GM18498 (cell line): ENCODE data around the gene CREB3L1.

Experiments used
- ATAC-seq: cut with Tn5 transposase; IDR thresholded peaks from one replicate; pipeline ENCODE4 v1.9.1; 2021; ENCODE audit warnings: mild to moderate bottlenecking, moderate library complexity; ENCODE audit not compliant: unreplicated experiment

The CREB3L1 gene

GRCh38 chr11:46272816-46273427, 4.5 kb upstream of the CREB3L1 start:
- ATAC-seq, result no peak

- ATAC-seq, result no peak
These were observed 3.8 kb upstream of the CREB3L1 start for GRCh38 chr11:46273511-46274205.

GRCh38 chr11:46275964-46276641, 1.4 kb upstream of the CREB3L1 start:
- no peak for ATAC-seq

GRCh38 chr11:46277313-46277621, 195 bp upstream of the CREB3L1 start:
- ATAC-seq, result no peak

- ATAC-seq, result no peak
These were observed 1.1 kb downstream of the CREB3L1 start for GRCh38 chr11:46278387-46279125.

- ATAC-seq, result no peak
These were observed 2.0 kb downstream of the CREB3L1 start for GRCh38 chr11:46279126-46280099.

GRCh38 chr11:46280706-46281105, 3.2 kb downstream of the CREB3L1 start:
- ATAC-seq, result no peak

- ATAC-seq, result no peak
These were observed 3.9 kb downstream of the CREB3L1 start for GRCh38 chr11:46281371-46281831.

- ATAC-seq, result no peak
These were observed 7.7 kb downstream of the CREB3L1 start for GRCh38 chr11:46285173-46285572.

GRCh38 chr11:46285594-46286033, 8.2 kb downstream of the CREB3L1 start:
- ATAC-seq, result no peak

GRCh38 chr11:46286789-46287188, 9.3 kb downstream of the CREB3L1 start:
- ATAC-seq, result no peak

- ATAC-seq, result no peak
These were observed 11.0 kb downstream of the CREB3L1 start for GRCh38 chr11:46288451-46288850.

- ATAC-seq, result no peak
These were observed 12.5 kb downstream of the CREB3L1 start for GRCh38 chr11:46290011-46290410.

- ATAC-seq, result no peak
These were observed 13.3 kb downstream of the CREB3L1 start for GRCh38 chr11:46290598-46291309.

- no peak for ATAC-seq
These were observed 14.1 kb downstream of the CREB3L1 start for GRCh38 chr11:46291441-46292150.

GRCh38 chr11:46293066-46293465, 15.6 kb downstream of the CREB3L1 start:
- ATAC-seq, result no peak

- ATAC-seq, result no peak
These were observed 16.2 kb downstream of the CREB3L1 start for GRCh38 chr11:46293641-46294103.

GRCh38 chr11:46294365-46295309, 17.2 kb downstream of the CREB3L1 start:
- ATAC-seq, result no peak
